Right lobe of liver (tissue), 4 donors: ENCODE measurements around the gene FOS.

ENCODE experiments used
- POLR2A ChIP-seq: fragments of 450-650 bp; IDR thresholded peaks from one replicate; pipeline ENCODE4 v1.6.1; 2017; ENCODE audit warnings: antibody characterized with exemption, mild to moderate bottlenecking
- TF ChIP-seq, protein P1 (sequence below), 4 donors: fragments of 200-600 bp in 3 of 4; fragments of 450-650 bp in 1 of 4; IDR thresholded peaks; one replicate each; pipeline versions ENCODE4 v1.5.1 to v1.8.0; 2016 to 2022; ENCODE audit warnings: antibody characterized with exemption in 4 of 4, mild to moderate bottlenecking in 2 of 4
- donor health status: DM: no; HTN: no; CAD: no.
- donor health status: DM: no; HTN: no; CAD: no.
- donor health status: DM: no; HTN: yes; CAD: no.

- TF ChIP-seq, protein P1, sequence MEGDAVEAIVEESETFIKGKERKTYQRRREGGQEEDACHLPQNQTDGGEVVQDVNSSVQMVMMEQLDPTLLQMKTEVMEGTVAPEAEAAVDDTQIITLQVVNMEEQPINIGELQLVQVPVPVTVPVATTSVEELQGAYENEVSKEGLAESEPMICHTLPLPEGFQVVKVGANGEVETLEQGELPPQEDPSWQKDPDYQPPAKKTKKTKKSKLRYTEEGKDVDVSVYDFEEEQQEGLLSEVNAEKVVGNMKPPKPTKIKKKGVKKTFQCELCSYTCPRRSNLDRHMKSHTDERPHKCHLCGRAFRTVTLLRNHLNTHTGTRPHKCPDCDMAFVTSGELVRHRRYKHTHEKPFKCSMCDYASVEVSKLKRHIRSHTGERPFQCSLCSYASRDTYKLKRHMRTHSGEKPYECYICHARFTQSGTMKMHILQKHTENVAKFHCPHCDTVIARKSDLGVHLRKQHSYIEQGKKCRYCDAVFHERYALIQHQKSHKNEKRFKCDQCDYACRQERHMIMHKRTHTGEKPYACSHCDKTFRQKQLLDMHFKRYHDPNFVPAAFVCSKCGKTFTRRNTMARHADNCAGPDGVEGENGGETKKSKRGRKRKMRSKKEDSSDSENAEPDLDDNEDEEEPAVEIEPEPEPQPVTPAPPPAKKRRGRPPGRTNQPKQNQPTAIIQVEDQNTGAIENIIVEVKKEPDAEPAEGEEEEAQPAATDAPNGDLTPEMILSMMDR (IDR thresholded peaks at IDR 0.05) = no peak
- TF ChIP-seq POLR2A = no peak
These were observed 31.2 kb upstream of the FOS start for GRCh38 chr14:75247286-75247922.
